OCI-LY7 (cell line): ENCODE results near the gene SERPINE2.

ENCODE experiments used
- CTCF ChIP-seq: fragments of 200-600 bp; sonication (generic); conservative IDR thresholded peaks from 2 replicates; pipeline ENCODE4 v1.5.1; 2014; ENCODE audit warnings: mild to moderate bottlenecking, antibody characterized with exemption, low read length, moderate library complexity, mixed read lengths
- EZH2phosphoT487 ChIP-seq: fragments of 200-600 bp; sonication (generic); IDR thresholded peaks from 2 replicates; pipeline ENCODE4 v1.6.1; 2018; ENCODE audit warnings: low read depth, borderline replicate concordance, mild to moderate bottlenecking, mixed run types, antibody characterized with exemption, low read length, moderate library complexity, mixed read lengths

GRCh38 chr2:223956300-223956699, 82.8 kb downstream of the SERPINE2 start:
- TF ChIP-seq CTCF (no peak), EZH2phosphoT487 (no peak)
